HCT116 (cell line): ENCODE data around the gene FAM227B. TPM values are rescaled to one million over a fixed set of nuclear protein-coding genes. Genes with fewer than 3 reads are reported as not detected.

ENCODE experiments used
- ATAC-seq: fragments of 200-7000 bp; cut with Tn5 transposase; 2 replicates; pipeline ENCODE4 v1.9.1; 2020; ENCODE audit warnings: mild to moderate bottlenecking, moderate library complexity
- Bru-seq: library from RNA; stranded (reverse); fragments of 400-500 nt; gene quantifications from one replicate; lab custom pipeline; 2021; lab: Mats Ljungman, UMichigan
- BruChase-seq, 2 experiments: library from RNA; stranded (reverse); fragments of 400-500 nt; gene quantifications; one replicate each; lab custom pipeline; 2021; lab: Mats Ljungman, UMichigan
- BruUV-seq: library from RNA; stranded (reverse); fragments of 400-500 nt; replicated peaks from 2 replicates; lab custom pipeline; 2021; lab: Mats Ljungman, UMichigan
- CTCF ChIA-PET: fragments of 300-600 bp; sonication (Branson Sonifier 250); formaldehyde crosslinking; loops from one replicate; lab custom pipeline; 2021; ENCODE audit warnings: antibody characterized with exemption; lab: Charles Lee
- POLR2A ChIA-PET: fragments of 300-600, 350-600 bp; sonication (Branson Sonifier 250); formaldehyde crosslinking; loops from one replicate; lab custom pipeline; 2021; ENCODE audit warnings: antibody characterized with exemption; lab: Charles Lee
- RAD21 ChIA-PET, 2 experiments: fragments of 300-600 bp; sonication (Branson Sonifier 250); formaldehyde crosslinking; loops; one replicate each; lab custom pipeline; 2023; ENCODE audit warnings: low total read pairs in 2 of 2; ENCODE audit not compliant: uncharacterized antibody in 2 of 2, unreplicated experiment in 2 of 2, low non-redundant PET in 1 of 2; lab: Charles Lee
- DNase-seq: peaks from one replicate; pipeline ENCODE4 v3.0.0-alpha.2; 2010; ENCODE audit warnings: low read depth, low spot score
- H2AFZ ChIP-seq: fragments of 200-600 bp; shearing (Covaris generic), sonication (generic); 2 replicates; pipeline ENCODE4 v1.6.1; 2017; ENCODE audit warnings: low read depth, mixed run types, mixed read lengths, antibody characterized with exemption, low read length; ENCODE audit not compliant: poor library complexity, severe bottlenecking
- H3K27ac ChIP-seq: 2 replicates; pipeline ENCODE4 v1.5.1; 2012; ENCODE audit warnings: low read depth, low read length
- H3K27me3 ChIP-seq: fragments of 200-600 bp; sonication (generic); 2 replicates; pipeline ENCODE4 v1.6.1; 2016; ENCODE audit warnings: mixed run types, low read length, mixed read lengths; ENCODE audit not compliant: insufficient read depth
- H3K36me3 ChIP-seq, 2 experiments: fragments of 200-500 bp in 1 of 2; fragments of 200-600 bp in 1 of 2; sonication (Bioruptor generic) in 1 of 2; sonication (generic) in 1 of 2; 2 replicates each; pipeline versions ENCODE4 v1.5.1 to v1.6.1; 2014 to 2016; ENCODE audit warnings: low read length in 2 of 2, inconsistent platforms in 1 of 2, mixed read lengths in 1 of 2, mixed run types in 1 of 2; ENCODE audit not compliant: insufficient read depth in 2 of 2, control insufficient read depth in 1 of 2
- H3K4me1 ChIP-seq, 2 experiments: fragments of 200-600 bp in 1 of 2; sonication (generic) in 1 of 2; 2 replicates each; pipeline versions ENCODE4 v1.5.1 to v1.6.1; 2012 to 2017; ENCODE audit warnings: low read length in 2 of 2, inconsistent platforms in 1 of 2, mild to moderate bottlenecking in 1 of 2, mixed read lengths in 1 of 2, mixed run types in 1 of 2, moderate library complexity in 1 of 2; ENCODE audit not compliant: insufficient read depth in 2 of 2, control insufficient read depth in 1 of 2
- H3K4me2 ChIP-seq: fragments of 200-600 bp; sonication (generic); 2 replicates; pipeline ENCODE4 v1.6.1; 2017; ENCODE audit warnings: mixed run types, low read length, mixed read lengths
- H3K4me3 ChIP-seq, 2 experiments: fragments of 200-600 bp in 1 of 2; sonication (generic) in 1 of 2; replicated peaks in 1 of 2; 2 replicates each; pipeline ENCODE4 v1.5.1; 2011 to 2016; ENCODE audit warnings: low read length in 2 of 2, control low read depth in 1 of 2, low read depth in 1 of 2, mild to moderate bottlenecking in 1 of 2, mixed read lengths in 1 of 2, mixed run types in 1 of 2
- H3K79me2 ChIP-seq: fragments of 200-600 bp; sonication (generic); 2 replicates; pipeline ENCODE4 v1.6.1; 2017; ENCODE audit warnings: mild to moderate bottlenecking, mixed run types, low read length, moderate library complexity, mixed read lengths; ENCODE audit not compliant: insufficient read depth
- H3K9ac ChIP-seq: fragments of 200-600 bp; sonication (generic); 2 replicates; pipeline ENCODE4 v1.6.1; 2016; ENCODE audit warnings: low read length, mixed read lengths
- H3K9me2 ChIP-seq: fragments of 200-600 bp; sonication (generic), shearing (Covaris generic); 2 replicates; pipeline ENCODE4 v1.6.1; 2017; ENCODE audit warnings: mixed run types, mild to moderate bottlenecking, moderate library complexity; ENCODE audit not compliant: insufficient read depth
- H3K9me3 ChIP-seq, 2 experiments: fragments of 200-500 bp in 1 of 2; fragments of 200-600 bp in 1 of 2; sonication (Bioruptor generic) in 1 of 2; sonication (generic) in 1 of 2; 2 replicates each; pipeline ENCODE4 v1.6.1; 2014 to 2017; ENCODE audit warnings: low read length in 2 of 2, mixed read lengths in 2 of 2, inconsistent platforms in 1 of 2, low read depth in 1 of 2, mild to moderate bottlenecking in 1 of 2, mixed run types in 1 of 2, moderate library complexity in 1 of 2; ENCODE audit not compliant: control insufficient read depth in 1 of 2, insufficient read depth in 1 of 2
- H4K20me1 ChIP-seq: fragments of 200-600 bp; sonication (generic), shearing (Covaris generic); 2 replicates; pipeline ENCODE4 v1.6.1; 2017; ENCODE audit warnings: mixed run types, mild to moderate bottlenecking, moderate library complexity; ENCODE audit not compliant: insufficient read depth
- CBX3 ChIP-seq: IDR thresholded peaks from 2 replicates; pipeline ENCODE4 v1.6.1; 2012; ENCODE audit warnings: low read depth
- CEBPB ChIP-seq: IDR thresholded peaks from 2 replicates; pipeline ENCODE4 v1.6.1; 2012; ENCODE audit warnings: low read depth
- EGR1 ChIP-seq: IDR thresholded peaks from 2 replicates; pipeline ENCODE4 v1.6.1; 2012; ENCODE audit warnings: low read depth
- EZH2 ChIP-seq: fragments of 200-600 bp; sonication (generic); IDR thresholded peaks from 2 replicates; pipeline ENCODE4 v1.6.1; 2017; ENCODE audit warnings: antibody characterized with exemption, mixed run types
- FOSL1 ChIP-seq: IDR thresholded peaks from 2 replicates; pipeline ENCODE4 v1.6.1; 2012; ENCODE audit warnings: low read depth
- JUND ChIP-seq: IDR thresholded peaks from 2 replicates; pipeline ENCODE4 v1.6.1; 2012
- POLR2AphosphoS5 ChIP-seq: IDR thresholded peaks from 2 replicates; pipeline ENCODE4 v1.6.1; 2011; ENCODE audit warnings: mild to moderate bottlenecking, low read depth, low read length, moderate library complexity
- RAD21 ChIP-seq: IDR thresholded peaks from 2 replicates; pipeline ENCODE4 v1.6.1; 2012; ENCODE audit warnings: low read depth, mild to moderate bottlenecking
- SP1 ChIP-seq: IDR thresholded peaks from 2 replicates; pipeline ENCODE4 v1.6.1; 2012; ENCODE audit warnings: low read depth
- SRF ChIP-seq: IDR thresholded peaks from 2 replicates; pipeline ENCODE4 v1.6.1; 2012; ENCODE audit warnings: low read depth
- TCF7L2 ChIP-seq: IDR thresholded peaks from 2 replicates; pipeline ENCODE4 v1.7.0; 2011; ENCODE audit warnings: borderline replicate concordance, inconsistent platforms; ENCODE audit not compliant: insufficient read depth, insufficient read length; ENCODE audit errors: extremely low read depth
- YY1 ChIP-seq: IDR thresholded peaks from 2 replicates; pipeline ENCODE4 v1.6.1; 2011; ENCODE audit warnings: low read length, low read depth, moderate library complexity, mild to moderate bottlenecking; ENCODE audit not compliant: insufficient replicate concordance; ENCODE audit errors: extremely low read depth
- ZFX ChIP-seq: fragments of 450-650 bp; IDR thresholded peaks from 2 replicates; pipeline ENCODE4 v1.6.1; 2017
- ZNF274 ChIP-seq: fragments of 200-500 bp; sonication (Bioruptor generic); IDR thresholded peaks from 2 replicates; pipeline ENCODE4 v1.6.1; 2014; ENCODE audit warnings: mild to moderate bottlenecking, low read depth, low read length, inconsistent platforms
- intact Hi-C: fragments of 100-400 bp; cut with micrococcal nuclease; formaldehyde crosslinking; loops from 2 replicates; pipeline ENCODE4 v1.10.0; 2022
- long read RNA-seq: library from polyadenylated mRNA; unstranded; transcript quantifications from one replicate; pipeline ENCODE4 v2.0.0, GENCODE V29; 2021; ENCODE audit not compliant: unreplicated experiment
- polyA plus RNA-seq: library from polyadenylated mRNA; unstranded; fragments of >200 nt; gene quantifications from 2 replicates; pipeline ENCODE4 v1.2.1, GENCODE V29; 2012; ENCODE audit warnings: missing spikeins
- total RNA-seq: library from RNA; stranded (reverse); gene quantifications from one replicate; pipeline ENCODE4 v1.2.1, GENCODE V29; 2021; ENCODE audit not compliant: unreplicated experiment
- TF ChIP-seq, protein P1 (sequence below): IDR thresholded peaks from 2 replicates; pipeline ENCODE4 v1.6.1; 2012
- TF ChIP-seq, protein P2 (sequence below): IDR thresholded peaks from 2 replicates; pipeline ENCODE4 v1.6.1; 2012
- TF ChIP-seq, protein P3 (sequence below), 3 experiments: fragments of 200-600 bp in 1 of 3; sonication (generic) in 1 of 3; IDR thresholded peaks in 2 of 3; conservative IDR thresholded peaks in 1 of 3; 2 replicates each; pipeline ENCODE4 v1.5.1; 2012 to 2017; ENCODE audit warnings: low read depth in 2 of 3, low read length in 2 of 3, antibody characterized with exemption in 1 of 3, borderline replicate concordance in 1 of 3, control low read depth in 1 of 3, mild to moderate bottlenecking in 1 of 3, mixed read lengths in 1 of 3, mixed run types in 1 of 3, moderate library complexity in 1 of 3; ENCODE audit not compliant: insufficient read depth in 1 of 3
- TF ChIP-seq, protein P4 (sequence below): IDR thresholded peaks from 2 replicates; pipeline ENCODE4 v1.6.1; 2011; ENCODE audit warnings: mild to moderate bottlenecking, low read length, moderate library complexity; ENCODE audit not compliant: insufficient replicate concordance; ENCODE audit errors: extremely low read depth

The FAM227B gene, protein sequence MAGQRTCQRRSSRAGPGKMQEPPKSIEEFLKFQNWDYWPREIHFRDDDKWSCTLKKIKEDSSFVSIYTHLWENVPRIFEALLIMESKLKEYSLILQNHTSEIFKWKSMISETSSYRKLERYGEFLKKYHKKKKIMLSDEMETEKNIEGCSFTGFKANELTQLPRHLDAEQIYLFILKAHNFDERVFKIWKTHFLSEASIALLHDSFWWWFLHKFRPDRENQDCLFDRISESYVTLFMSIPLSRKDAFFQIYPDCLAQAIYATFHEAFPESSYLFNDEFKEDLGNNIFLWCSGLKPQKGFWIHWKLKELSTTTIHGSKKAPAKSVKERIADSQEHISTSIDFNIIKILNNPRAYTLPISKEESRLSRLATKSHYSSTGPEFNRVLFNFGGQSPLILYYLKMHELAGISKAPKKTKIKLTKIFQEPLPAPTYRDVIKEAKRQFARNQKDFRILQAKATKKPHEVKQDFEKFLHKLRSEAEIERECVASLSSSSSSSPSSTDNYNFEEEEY
- total RNA-seq (6.9 TPM), Bru-seq, nascent RNA (percentile 37 among the genes with signal in this experiment), BruChase-seq, experiment 1, labeled RNA remaining after a 6-hour chase (percentile 31 among the genes with signal in this experiment), BruChase-seq, experiment 2, labeled RNA remaining after a 2-hour chase (percentile 40 among the genes with signal in this experiment)
- polyA plus RNA-seq: 4.9 and 5.1 TPM in 2 replicates
- long read RNA-seq, partial matches to known transcripts: 1 of 7 reads
- long read RNA-seq, other reads (novel, unspliced or antisense): 6 of 7 reads

DNA sequence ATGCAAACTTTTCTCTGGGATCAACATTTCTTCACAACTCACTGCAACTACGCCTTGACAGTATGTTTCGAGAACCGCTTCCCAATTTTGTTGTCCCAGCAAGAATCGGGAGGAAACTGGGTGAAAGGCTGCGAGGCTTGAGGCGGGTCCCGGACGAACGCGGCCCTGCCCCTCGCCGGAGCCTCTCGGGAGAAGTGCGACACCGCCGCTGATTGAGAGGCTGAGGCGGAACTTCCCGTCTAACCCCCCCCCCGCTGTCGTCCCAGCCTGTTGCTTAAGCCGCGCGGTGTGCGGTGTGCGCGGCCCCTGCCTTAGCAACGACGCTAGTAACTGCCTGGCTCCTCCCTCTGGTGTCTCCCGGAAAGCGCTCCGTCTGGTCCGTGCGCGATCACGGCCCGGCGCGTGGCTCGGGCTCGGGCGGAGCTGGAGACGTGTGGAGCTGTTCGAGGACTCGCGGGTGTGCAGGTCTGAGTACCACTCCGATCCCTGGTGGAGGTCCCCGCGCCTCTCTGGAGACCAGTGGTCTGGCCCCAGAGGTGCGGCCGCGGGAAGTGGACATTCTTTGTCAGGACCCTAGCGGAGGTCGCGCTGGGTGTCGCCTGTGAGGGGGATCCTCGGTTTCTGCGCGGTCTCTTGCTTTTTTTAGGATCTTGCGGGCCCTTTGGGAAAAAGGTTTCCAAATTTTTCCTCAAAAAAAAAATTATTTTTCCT, at the start of gene FAM227B, which contains the start of gene DTWD1:
Gene FAM227B (minus strand): TSS at position 161 of the 711 bp plus-strand sequence. CDS start 5,647 bp downstream, outside the sequence.
Gene DTWD1 (plus strand): TSS at position 391 of the 711 bp plus-strand sequence. CDS start 4,120 bp downstream, outside the sequence.
- Histone ChIP-seq H3K36me3 (peaks cover 0 to 23% of the 10 kb centered on the region in 2 experiments; a peak in 1 of 4 replicates), H3K27ac (peak within 1 kb of the TSS; percentile 68), H3K9ac (peak within 1 kb of the TSS; percentile 87), H3K4me1 (peaks cover 10 to 16% of the 10 kb centered on the region in 2 experiments; a peak in 3 of 4 replicates), H3K4me2 (peak within 1 kb of the TSS; percentile 78), H4K20me1 (no peaks in the 10 kb centered on the region), H3K9me3 (peaks cover 8% of the 10 kb centered on the region in 2 experiments; a peak in 2 of 4 replicates), H2AFZ (peak within 1 kb of the TSS; percentile 87), H3K27me3 (no peaks in the 10 kb centered on the region), H3K79me2 (peaks cover 50% of the 10 kb centered on the region), H3K9me2 (no peaks in the 10 kb centered on the region), H3K4me3 (peak within 1 kb of the TSS; percentile 63 to 88)
- ChIA-PET POLR2A (interaction anchor here (0.6 to 1.0 kb wide), 3 partner anchors 11 to 1012 kb away, joined by 3 to 7 read pairs (median 4); no protein-coding TSS in a partner anchor), RAD21 (interaction anchor here in 1 of 2 experiments (0.7 kb wide), 1 partner anchor 269 kb away, joined by 4 read pairs; no protein-coding TSS in a partner anchor), CTCF (no interaction called here)
- ATAC-seq (peak; percentile 99), DNase-seq (peak; percentile 93)
- intact Hi-C loops: loop anchor here (5.0 to 10.0 kb wide), 2 partner anchors 386 to 759 kb away; no protein-coding TSS in a partner anchor
- BruUV-seq: no TSS peak
- TF ChIP-seq, protein P1, sequence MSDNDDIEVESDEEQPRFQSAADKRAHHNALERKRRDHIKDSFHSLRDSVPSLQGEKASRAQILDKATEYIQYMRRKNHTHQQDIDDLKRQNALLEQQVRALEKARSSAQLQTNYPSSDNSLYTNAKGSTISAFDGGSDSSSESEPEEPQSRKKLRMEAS: peak; percentile 98
- TF ChIP-seq POLR2AphosphoS5: peak; percentile 92
- TF ChIP-seq, protein P2, sequence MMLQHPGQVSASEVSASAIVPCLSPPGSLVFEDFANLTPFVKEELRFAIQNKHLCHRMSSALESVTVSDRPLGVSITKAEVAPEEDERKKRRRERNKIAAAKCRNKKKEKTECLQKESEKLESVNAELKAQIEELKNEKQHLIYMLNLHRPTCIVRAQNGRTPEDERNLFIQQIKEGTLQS: no peak
- no peak for TF ChIP-seq EZH2
- TF ChIP-seq, protein P3, sequence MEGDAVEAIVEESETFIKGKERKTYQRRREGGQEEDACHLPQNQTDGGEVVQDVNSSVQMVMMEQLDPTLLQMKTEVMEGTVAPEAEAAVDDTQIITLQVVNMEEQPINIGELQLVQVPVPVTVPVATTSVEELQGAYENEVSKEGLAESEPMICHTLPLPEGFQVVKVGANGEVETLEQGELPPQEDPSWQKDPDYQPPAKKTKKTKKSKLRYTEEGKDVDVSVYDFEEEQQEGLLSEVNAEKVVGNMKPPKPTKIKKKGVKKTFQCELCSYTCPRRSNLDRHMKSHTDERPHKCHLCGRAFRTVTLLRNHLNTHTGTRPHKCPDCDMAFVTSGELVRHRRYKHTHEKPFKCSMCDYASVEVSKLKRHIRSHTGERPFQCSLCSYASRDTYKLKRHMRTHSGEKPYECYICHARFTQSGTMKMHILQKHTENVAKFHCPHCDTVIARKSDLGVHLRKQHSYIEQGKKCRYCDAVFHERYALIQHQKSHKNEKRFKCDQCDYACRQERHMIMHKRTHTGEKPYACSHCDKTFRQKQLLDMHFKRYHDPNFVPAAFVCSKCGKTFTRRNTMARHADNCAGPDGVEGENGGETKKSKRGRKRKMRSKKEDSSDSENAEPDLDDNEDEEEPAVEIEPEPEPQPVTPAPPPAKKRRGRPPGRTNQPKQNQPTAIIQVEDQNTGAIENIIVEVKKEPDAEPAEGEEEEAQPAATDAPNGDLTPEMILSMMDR (IDR thresholded peaks at IDR 0.05 in 2 of 3, conservative IDR thresholded peaks at IDR 0.05 in 1 of 3; ENCODE audit: borderline replicate concordance in 1 of 3, insufficient read depth in 1 of 3, low read depth in 2 of 3, low read length in 2 of 3): no peak
- TF ChIP-seq TCF7L2: peak; percentile 76
- TF ChIP-seq ZNF274: no peak
- peak; percentile 100 for TF ChIP-seq CBX3
- TF ChIP-seq RAD21: no peak
- 0 out of 2 replicates have a peak, but pooled peaks have one; percentile 30 for TF ChIP-seq EGR1
- TF ChIP-seq SP1: peak; percentile 84
- TF ChIP-seq YY1: peak; percentile 75
- TF ChIP-seq, protein P4, sequence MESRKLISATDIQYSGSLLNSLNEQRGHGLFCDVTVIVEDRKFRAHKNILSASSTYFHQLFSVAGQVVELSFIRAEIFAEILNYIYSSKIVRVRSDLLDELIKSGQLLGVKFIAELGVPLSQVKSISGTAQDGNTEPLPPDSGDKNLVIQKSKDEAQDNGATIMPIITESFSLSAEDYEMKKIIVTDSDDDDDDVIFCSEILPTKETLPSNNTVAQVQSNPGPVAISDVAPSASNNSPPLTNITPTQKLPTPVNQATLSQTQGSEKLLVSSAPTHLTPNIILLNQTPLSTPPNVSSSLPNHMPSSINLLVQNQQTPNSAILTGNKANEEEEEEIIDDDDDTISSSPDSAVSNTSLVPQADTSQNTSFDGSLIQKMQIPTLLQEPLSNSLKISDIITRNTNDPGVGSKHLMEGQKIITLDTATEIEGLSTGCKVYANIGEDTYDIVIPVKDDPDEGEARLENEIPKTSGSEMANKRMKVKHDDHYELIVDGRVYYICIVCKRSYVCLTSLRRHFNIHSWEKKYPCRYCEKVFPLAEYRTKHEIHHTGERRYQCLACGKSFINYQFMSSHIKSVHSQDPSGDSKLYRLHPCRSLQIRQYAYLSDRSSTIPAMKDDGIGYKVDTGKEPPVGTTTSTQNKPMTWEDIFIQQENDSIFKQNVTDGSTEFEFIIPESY: peak; percentile 74
- peak; percentile 75; the same call in 1 of the 2 replicates for TF ChIP-seq SRF
- peak; percentile 84; the same call in 1 of the 2 replicates for TF ChIP-seq CEBPB
- peak; percentile 51 for TF ChIP-seq JUND
- TF ChIP-seq FOSL1: no peak; the same call in 1 of the 2 replicates
- 0 out of 2 replicates have a peak, but pooled peaks have one; percentile 34 for TF ChIP-seq ZFX
